K562 (cell line): ENCODE measurements around the gene ITGBL1. TPM values are rescaled to one million over a fixed set of nuclear protein-coding genes. Genes with fewer than 3 reads are reported as not detected.

Experiments
- HES1 ChIP-seq: fragments of 450-650 bp; IDR thresholded peaks from 2 replicates; pipeline ENCODE4 v1.6.1; 2016; ENCODE audit warnings: low read depth, mild to moderate bottlenecking, moderate library complexity
- ZNF324 ChIP-seq: fragments of 250-450 bp; sonication (Bioruptor Pico); IDR thresholded peaks from 2 replicates; pipeline ENCODE4 v1.4.0; 2020; ENCODE audit warnings: mild to moderate bottlenecking
- ZNF445 ChIP-seq: fragments of 250-450 bp; sonication (Bioruptor Pico); IDR thresholded peaks from 2 replicates; pipeline ENCODE4 v1.4.0; 2020; ENCODE audit warnings: low read depth, mild to moderate bottlenecking, moderate library complexity
- ZNF609 ChIP-seq: sonication (generic); formaldehyde crosslinking; IDR thresholded peaks from 2 replicates; pipeline ENCODE4 v1.8.1; 2023; ENCODE audit warnings: missing genetic modification reagents, mild to moderate bottlenecking, borderline replicate concordance
- polyA plus RNA-seq, 8 experiments: library from polyadenylated mRNA; depleted of rRNA in 4 of 8; stranded (reverse) in 5 of 8; unstranded in 3 of 8; fragments of >200 nt; fragmentation: Nextera tagmentation in 2 of 8; fragmentation: Illumina TruSeq in 1 of 8; extraction: Ambion mirVana in 2 of 8; extraction: Trizol in 1 of 8; gene quantifications; 2 replicates each; pipeline versions ENCODE4 v1.2.1 to v1.2.3, GENCODE V29; 2011 to 2014; ENCODE audit warnings: inconsistent platforms in 1 of 8, missing spikeins in 1 of 8
- total RNA-seq, 7 experiments: library from RNA; depleted of rRNA in 6 of 7; stranded (reverse); fragments of >200 nt in 6 of 7; fragmentation: Illumina TruSeq in 2 of 7; extraction: Trizol in 2 of 7; gene quantifications; 2 replicates each; pipeline versions ENCODE4 v1.2.1 to v1.2.3, GENCODE V29; 2011 to 2021; ENCODE audit warnings: low replicate concordance in 1 of 7
- TF ChIP-seq, protein P1 (sequence below): fragments of 250-450 bp; sonication (Bioruptor Pico); IDR thresholded peaks from 2 replicates; pipeline ENCODE4 v1.4.0; 2020
- TF ChIP-seq, protein P2 (sequence below), 2 experiments: fragments of 450-650 bp; formaldehyde crosslinking in 1 of 2; IDR thresholded peaks; 2 replicates each; pipeline versions ENCODE4 v1.4.0 to v1.6.1; 2014 to 2020; ENCODE audit warnings: mild to moderate bottlenecking in 2 of 2, borderline replicate concordance in 1 of 2, low read depth in 1 of 2
- TF ChIP-seq, protein P3 (sequence below): fragments of 450-650 bp; IDR thresholded peaks from 2 replicates; pipeline ENCODE4 v1.6.1; 2016

The ITGBL1 gene
- total and polyA plus RNA-seq, 9 of the 15 experiments (the other 6 are each of a cell fraction or from before 2014, with no cell fraction given) = 0.04 to 0.73 (median 0.32) TPM; not detected in 1

DNA sequence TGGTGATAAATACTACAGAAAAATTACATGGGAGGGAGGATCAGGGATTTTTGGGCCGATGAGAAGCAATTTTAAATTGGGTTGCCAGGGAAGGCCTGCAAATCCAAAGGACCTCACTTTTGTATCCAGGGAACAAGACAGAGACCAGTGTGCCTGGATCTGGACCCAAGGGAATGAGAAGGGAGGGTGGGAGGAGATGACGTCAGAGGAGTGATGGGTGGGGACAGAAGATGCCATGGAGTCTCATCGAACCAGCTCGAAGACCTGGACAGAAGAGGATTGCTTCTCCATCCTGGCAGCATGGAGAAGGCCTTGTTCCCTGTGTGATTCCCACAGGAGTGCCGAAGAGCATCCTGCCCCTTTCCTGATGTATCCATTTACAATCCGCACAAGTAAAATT, 68.9 kb downstream of the ITGBL1 start (continued):
- no peak for TF ChIP-seq ZNF609
- TF ChIP-seq, protein P1, sequence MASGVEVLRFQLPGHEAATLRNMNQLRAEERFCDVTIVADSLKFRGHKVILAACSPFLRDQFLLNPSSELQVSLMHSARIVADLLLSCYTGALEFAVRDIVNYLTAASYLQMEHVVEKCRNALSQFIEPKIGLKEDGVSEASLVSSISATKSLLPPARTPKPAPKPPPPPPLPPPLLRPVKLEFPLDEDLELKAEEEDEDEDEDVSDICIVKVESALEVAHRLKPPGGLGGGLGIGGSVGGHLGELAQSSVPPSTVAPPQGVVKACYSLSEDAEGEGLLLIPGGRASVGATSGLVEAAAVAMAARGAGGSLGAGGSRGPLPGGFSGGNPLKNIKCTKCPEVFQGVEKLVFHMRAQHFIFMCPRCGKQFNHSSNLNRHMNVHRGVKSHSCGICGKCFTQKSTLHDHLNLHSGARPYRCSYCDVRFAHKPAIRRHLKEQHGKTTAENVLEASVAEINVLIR = no peak
- TF ChIP-seq ZNF324 (CRISPR knock-in tag) = no peak
- no peak for TF ChIP-seq HES1
- TF ChIP-seq, protein P2, sequence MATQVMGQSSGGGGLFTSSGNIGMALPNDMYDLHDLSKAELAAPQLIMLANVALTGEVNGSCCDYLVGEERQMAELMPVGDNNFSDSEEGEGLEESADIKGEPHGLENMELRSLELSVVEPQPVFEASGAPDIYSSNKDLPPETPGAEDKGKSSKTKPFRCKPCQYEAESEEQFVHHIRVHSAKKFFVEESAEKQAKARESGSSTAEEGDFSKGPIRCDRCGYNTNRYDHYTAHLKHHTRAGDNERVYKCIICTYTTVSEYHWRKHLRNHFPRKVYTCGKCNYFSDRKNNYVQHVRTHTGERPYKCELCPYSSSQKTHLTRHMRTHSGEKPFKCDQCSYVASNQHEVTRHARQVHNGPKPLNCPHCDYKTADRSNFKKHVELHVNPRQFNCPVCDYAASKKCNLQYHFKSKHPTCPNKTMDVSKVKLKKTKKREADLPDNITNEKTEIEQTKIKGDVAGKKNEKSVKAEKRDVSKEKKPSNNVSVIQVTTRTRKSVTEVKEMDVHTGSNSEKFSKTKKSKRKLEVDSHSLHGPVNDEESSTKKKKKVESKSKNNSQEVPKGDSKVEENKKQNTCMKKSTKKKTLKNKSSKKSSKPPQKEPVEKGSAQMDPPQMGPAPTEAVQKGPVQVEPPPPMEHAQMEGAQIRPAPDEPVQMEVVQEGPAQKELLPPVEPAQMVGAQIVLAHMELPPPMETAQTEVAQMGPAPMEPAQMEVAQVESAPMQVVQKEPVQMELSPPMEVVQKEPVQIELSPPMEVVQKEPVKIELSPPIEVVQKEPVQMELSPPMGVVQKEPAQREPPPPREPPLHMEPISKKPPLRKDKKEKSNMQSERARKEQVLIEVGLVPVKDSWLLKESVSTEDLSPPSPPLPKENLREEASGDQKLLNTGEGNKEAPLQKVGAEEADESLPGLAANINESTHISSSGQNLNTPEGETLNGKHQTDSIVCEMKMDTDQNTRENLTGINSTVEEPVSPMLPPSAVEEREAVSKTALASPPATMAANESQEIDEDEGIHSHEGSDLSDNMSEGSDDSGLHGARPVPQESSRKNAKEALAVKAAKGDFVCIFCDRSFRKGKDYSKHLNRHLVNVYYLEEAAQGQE (IDR thresholded peaks at IDR 0.05; ENCODE audit: borderline replicate concordance) = no peak
- TF ChIP-seq, protein P2 (CRISPR knock-in tag; IDR thresholded peaks at IDR 0.05; ENCODE audit: low read depth) = no peak
- TF ChIP-seq ZNF445 (CRISPR knock-in tag) = no peak
- TF ChIP-seq, protein P3, sequence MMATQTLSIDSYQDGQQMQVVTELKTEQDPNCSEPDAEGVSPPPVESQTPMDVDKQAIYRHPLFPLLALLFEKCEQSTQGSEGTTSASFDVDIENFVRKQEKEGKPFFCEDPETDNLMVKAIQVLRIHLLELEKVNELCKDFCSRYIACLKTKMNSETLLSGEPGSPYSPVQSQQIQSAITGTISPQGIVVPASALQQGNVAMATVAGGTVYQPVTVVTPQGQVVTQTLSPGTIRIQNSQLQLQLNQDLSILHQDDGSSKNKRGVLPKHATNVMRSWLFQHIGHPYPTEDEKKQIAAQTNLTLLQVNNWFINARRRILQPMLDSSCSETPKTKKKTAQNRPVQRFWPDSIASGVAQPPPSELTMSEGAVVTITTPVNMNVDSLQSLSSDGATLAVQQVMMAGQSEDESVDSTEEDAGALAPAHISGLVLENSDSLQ = no peak
- TF ChIP-seq, all 486 proteins: peak for 0
